Measurements from ENCODE around the gene NME5. TPM values are rescaled to one million over a fixed set of nuclear protein-coding genes. Genes with fewer than 3 reads are reported as not detected.

The NME5 gene
- total RNA-seq, 1 experiment from 2014 or later = 3.1 TPM

GRCh38 chr5:138068742-138069600 is 70.3 kb downstream of the NME5 start:
- Histone ChIP-seq H3K4me3 (replicated peaks in 1 of 2; ENCODE audit: low read depth in 1 of 2, low read length in 2 of 2) (no peak overlapping the region), H3K9me2 (ENCODE audit: insufficient read depth) (no peaks in the 10 kb centered on the region), H3K9me3 (ENCODE audit: control insufficient read depth in 1 of 2, insufficient read depth in 1 of 2, low read depth in 1 of 2, low read length in 2 of 2) (no peaks in the 10 kb centered on the region), H3K4me2 (ENCODE audit: low read length) (no peak overlapping the region), H3K27ac (ENCODE audit: low read depth, low read length) (no peak overlapping the region), H3K36me3 (ENCODE audit: control insufficient read depth in 1 of 2, insufficient read depth in 2 of 2, low read length in 2 of 2) (no peaks in the 10 kb centered on the region), H2AFZ (ENCODE audit: low read depth, low read length, poor library complexity, severe bottlenecking) (no peak overlapping the region), H3K27me3 (ENCODE audit: insufficient read depth, low read length) (no peaks in the 10 kb centered on the region), H3K9ac (ENCODE audit: low read length) (no peak overlapping the region), H3K79me2 (ENCODE audit: insufficient read depth, low read length) (no peaks in the 10 kb centered on the region), H4K20me1 (ENCODE audit: insufficient read depth) (no peaks in the 10 kb centered on the region), H3K4me1 (ENCODE audit: control insufficient read depth in 1 of 2, insufficient read depth in 2 of 2, low read length in 2 of 2) (no peaks in the 10 kb centered on the region)
- ChIA-PET CTCF (interaction anchor here (0.8 to 3.0 kb wide), 9 partner anchors 7 to 439 kb away, joined by 3 to 24 read pairs (median 5); no protein-coding TSS in a partner anchor), POLR2A (interaction anchor here (0.7 kb wide), 1 partner anchor 9 kb away, joined by 3 read pairs; no protein-coding TSS in a partner anchor), RAD21 (ENCODE audit: low non-redundant PET in 1 of 2, low total read pairs in 2 of 2, uncharacterized antibody in 2 of 2, unreplicated experiment in 2 of 2) (interaction anchor here in 1 of 2 experiments (1.3 kb wide), 1 partner anchor 439 kb away, joined by 3 read pairs; no protein-coding TSS in a partner anchor)
- peak; percentile 74 for DNase-seq (ENCODE audit: low read depth, low spot score)
- TF ChIP-seq CBX3 (IDR thresholded peaks at IDR 0.05; ENCODE audit: low read depth) = no peak
- no peak for TF ChIP-seq POLR2A (IDR thresholded peaks at IDR 0.05; ENCODE audit: borderline replicate concordance, extremely low read depth, insufficient read depth, insufficient read length)
- peak; percentile 75 for TF ChIP-seq RAD21 (IDR thresholded peaks at IDR 0.05; ENCODE audit: low read depth)
- no peak for TF ChIP-seq EZH2phosphoT487 (IDR thresholded peaks at IDR 0.05; ENCODE audit: borderline replicate concordance)
- peak; percentile 89 to 96 (median 89) for TF ChIP-seq CTCF (IDR thresholded peaks at IDR 0.05 in 2 of 3, conservative IDR thresholded peaks at IDR 0.05 in 1 of 3; ENCODE audit: borderline replicate concordance in 1 of 3, insufficient read depth in 1 of 3, low read depth in 2 of 3, low read length in 2 of 3)
- no peak for TF ChIP-seq FOSL1 (IDR thresholded peaks at IDR 0.05; ENCODE audit: low read depth)
- no peak for TF ChIP-seq ZFX (IDR thresholded peaks at IDR 0.05)
- TF ChIP-seq MAX (IDR thresholded peaks at IDR 0.05) = peak; percentile 60
- no peak for TF ChIP-seq SP1 (IDR thresholded peaks at IDR 0.05; ENCODE audit: low read depth)
- peak; percentile 67; the same call in 1 of the 2 replicates for TF ChIP-seq EGR1 (IDR thresholded peaks at IDR 0.05; ENCODE audit: low read depth)
- BruUV-seq (replicated peaks) = no TSS peak
- ATAC-seq = peak; percentile 98
- intact Hi-C loops (cut with micrococcal nuclease) = loop anchor here (1.0 to 2.0 kb wide), 3 partner anchors 33 to 440 kb away; no protein-coding TSS in a partner anchor

Measured in HCT116 (cell line).